Heart left ventricle (tissue), 13 donors: Measurements from ENCODE around the gene H2AZ2.

Experiments
- CTCF ChIP-seq, 12 donors: fragments of 200-600 bp; sonication (generic) in 4 of 12; IDR thresholded peaks; one replicate each; pipeline versions ENCODE4 v1.5.0 to v1.8.0; 2018 to 2022; ENCODE audit warnings: antibody characterized with exemption in 12 of 12, mild to moderate bottlenecking in 5 of 12
- POLR2A ChIP-seq, 2 donors: fragments of 450-650 bp; IDR thresholded peaks; one replicate each; pipeline ENCODE4 v1.6.1; 2017; ENCODE audit warnings: antibody characterized with exemption in 2 of 2, mild to moderate bottlenecking in 2 of 2, moderate library complexity in 2 of 2
- donor health status: ischemic (EF 13 %, LVEDD 7.1; RV severe dilation, severe dysfunction).
- donor health status: DM: no; HTN: yes; CAD: no.
- donor health status: DM: no; HTN: no; CAD: no.
- donor health status: ischemic (EF 25% LVEDD 6.9; RV normal size, moderate dysfunction).
- donor health status: ischemic (EF 25% LVEDD 5.7; RV mildly dilated, moderate dysfunction).
- donor health status: ischemic (EF 35%, LVEDD 5.7; RV mildly dilated, moderate dysfunction).
- donor health status: nonischemic (EF 11% LVEDD 7.7; RV severe dilation, severe dysfunction).
- donor health status: DM: yes; HTN: yes; CAD: no.
- donor health status: PGD.
- donor health status: ischemic (EF 29% LVEDD 5.4; RV normal size, mild dysfunction).
- donor health status: nonischemic (EF 23%, LVEDD 6.1; RV moderate dilation, normal function).

- TF ChIP-seq CTCF (IDR thresholded peaks at IDR 0.05) = no peak
- no peak for TF ChIP-seq POLR2A (IDR thresholded peaks at IDR 0.05)
These were observed 28.5 kb upstream of the H2AZ2 start for GRCh38 chr7:44876393-44876792.
